NCI-H2196 (cell line): ENCODE results near the gene METAP1D.

Experiments
- DNase-seq: peaks from one replicate; lab custom pipeline; 2025; ENCODE audit not compliant: unreplicated experiment; lab: John Stamatoyannopoulos, UW

The METAP1D gene

GRCh38 chr2:172128484-172128883 is 128.7 kb downstream of the METAP1D start:
- no peak for DNase-seq

GRCh38 chr2:172129404-172129803 is 129.7 kb downstream of the METAP1D start:
- DNase-seq, result no peak
